Fibroblast of lung (primary cell): ENCODE measurements around the gene C19orf38.

Experiments used
- CTCF ChIP-seq, 2 donors: IDR thresholded peaks in 1 of 2; conservative IDR thresholded peaks in 1 of 2; 1 replicate in 1 of 2; 2 replicates in 1 of 2; pipeline ENCODE4 v1.5.1; 2011 to 2012; ENCODE audit warnings: low read length in 2 of 2, control low read depth in 1 of 2, inconsistent platforms in 1 of 2, low read depth in 1 of 2, mild to moderate bottlenecking in 1 of 2
- EZH2 ChIP-seq: IDR thresholded peaks from 2 replicates; pipeline ENCODE4 v1.5.1; 2012; ENCODE audit warnings: low read length, control low read depth, mild to moderate bottlenecking; ENCODE audit errors: missing control alignments

GRCh38 chr19:10835754-10836478 lies 12.3 kb upstream of the C19orf38 start, which contains the start of gene TMED1:
- TF ChIP-seq CTCF (conservative IDR thresholded peaks at IDR 0.05 in 1 of 2, IDR thresholded peaks at IDR 0.05 in 1 of 2; ENCODE audit: low read depth in 1 of 2, low read length in 2 of 2) (peak; percentile 10 to 15), EZH2 (no peak)
